ENCODE measurements around the gene RNF213. TPM values are rescaled to one million over a fixed set of nuclear protein-coding genes. Genes with fewer than 3 reads are reported as not detected.
"Not testable (repeated sequence)": the region's sequence is repeated elsewhere in the genome, so short reads cannot be mapped to it uniquely, and the experiment has no call there.

The RNF213 gene
- total RNA-seq, 6 experiments from 2014 or later = 59.1 to 87.7 (median 73.0) TPM

DNA sequence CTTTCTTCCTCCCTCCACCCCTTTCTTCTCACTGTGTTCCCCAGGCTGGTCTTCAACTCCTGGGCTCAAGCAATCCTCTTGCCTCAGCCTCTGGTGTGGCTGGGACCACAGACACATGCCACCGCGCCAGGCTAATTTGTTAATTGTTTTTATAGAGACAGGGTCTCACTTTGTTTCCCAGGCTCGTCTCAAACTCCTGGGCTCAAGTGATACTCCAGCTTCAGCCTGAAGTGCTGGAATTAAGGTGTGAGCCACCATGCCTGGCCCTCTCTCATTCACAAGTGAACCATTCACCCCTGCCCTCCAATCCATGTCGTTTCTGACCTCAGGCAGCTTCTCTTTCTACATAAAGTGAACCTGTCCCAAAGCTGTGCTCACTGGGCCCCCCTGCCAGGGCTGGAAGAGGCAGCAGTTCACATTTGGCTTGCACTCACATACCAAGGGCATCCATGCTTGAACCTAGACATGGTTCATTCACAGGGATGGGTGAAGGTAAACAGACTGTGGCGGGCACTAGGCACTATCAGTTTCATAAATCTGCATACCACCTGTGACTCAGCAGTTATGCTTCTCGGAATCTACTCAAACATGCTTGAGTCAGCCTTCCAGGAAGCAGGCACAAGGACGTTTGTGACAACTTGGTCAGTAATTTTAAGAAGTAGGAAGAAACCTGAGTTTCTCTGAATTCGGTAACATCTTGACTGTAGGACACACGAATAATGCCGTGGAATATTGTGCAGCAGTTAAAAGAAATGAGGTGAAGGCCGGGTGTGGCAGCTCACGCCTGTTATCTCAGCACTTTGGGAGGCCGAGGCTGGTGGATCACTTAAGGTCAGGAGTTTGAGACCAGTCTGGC is 6.0 kb upstream of the RNF213 start:
- intact Hi-C loops (cut with DNase I) = loop anchor here in 1 of 2 donors (10.0 kb wide), 1 partner anchor 170 kb away; no protein-coding TSS in a partner anchor
- peak overlapping the region in 1 of 3 donors; percentile 46 for H3K27ac ChIP-seq
- no peaks in the 10 kb centered on the region for H3K27me3 ChIP-seq
- H3K9me3 ChIP-seq = no peaks in the 10 kb centered on the region
- H3K36me3 ChIP-seq = no peaks in the 10 kb centered on the region
- 48% methylated on average over 13 of the region's 13 CpGs for WGBS (ENCODE audit: insufficient coverage, low coverage, low lambda C conversion rate, missing lambda C conversion rate)
- no peak overlapping the region for H3K4me3 ChIP-seq
- peak; percentile 53 to 76 (median 66) for ATAC-seq
- peaks cover 0 to 8% (median 0%) of the 10 kb centered on the region in 4 donors for H3K4me1 ChIP-seq
- no peak for DNase-seq
- TF ChIP-seq, protein P1, sequence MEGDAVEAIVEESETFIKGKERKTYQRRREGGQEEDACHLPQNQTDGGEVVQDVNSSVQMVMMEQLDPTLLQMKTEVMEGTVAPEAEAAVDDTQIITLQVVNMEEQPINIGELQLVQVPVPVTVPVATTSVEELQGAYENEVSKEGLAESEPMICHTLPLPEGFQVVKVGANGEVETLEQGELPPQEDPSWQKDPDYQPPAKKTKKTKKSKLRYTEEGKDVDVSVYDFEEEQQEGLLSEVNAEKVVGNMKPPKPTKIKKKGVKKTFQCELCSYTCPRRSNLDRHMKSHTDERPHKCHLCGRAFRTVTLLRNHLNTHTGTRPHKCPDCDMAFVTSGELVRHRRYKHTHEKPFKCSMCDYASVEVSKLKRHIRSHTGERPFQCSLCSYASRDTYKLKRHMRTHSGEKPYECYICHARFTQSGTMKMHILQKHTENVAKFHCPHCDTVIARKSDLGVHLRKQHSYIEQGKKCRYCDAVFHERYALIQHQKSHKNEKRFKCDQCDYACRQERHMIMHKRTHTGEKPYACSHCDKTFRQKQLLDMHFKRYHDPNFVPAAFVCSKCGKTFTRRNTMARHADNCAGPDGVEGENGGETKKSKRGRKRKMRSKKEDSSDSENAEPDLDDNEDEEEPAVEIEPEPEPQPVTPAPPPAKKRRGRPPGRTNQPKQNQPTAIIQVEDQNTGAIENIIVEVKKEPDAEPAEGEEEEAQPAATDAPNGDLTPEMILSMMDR (IDR thresholded peaks at IDR 0.05) = no peak
- TF ChIP-seq POLR2A (IDR thresholded peaks at IDR 0.05) = no peak

DNA sequence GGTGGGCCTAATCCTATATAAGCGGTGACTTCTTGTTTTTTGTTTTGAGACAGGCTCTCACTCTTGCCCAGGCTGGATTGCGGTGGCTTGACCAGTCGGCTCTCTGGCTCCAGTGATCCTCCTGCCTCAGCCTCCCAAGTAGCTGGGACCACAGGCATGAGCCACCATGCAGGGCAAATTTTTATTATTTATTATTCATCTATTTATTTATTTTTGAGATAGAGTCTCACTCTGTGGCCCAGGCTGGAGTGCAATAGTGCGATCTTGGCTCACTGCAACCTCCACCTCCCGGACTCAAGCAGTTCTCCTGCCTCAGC is 4.7 kb upstream of the RNF213 start:
- intact Hi-C loops (cut with DNase I) = loop anchor here in 1 of 2 donors (10.0 kb wide), 1 partner anchor 171 kb away; no protein-coding TSS in a partner anchor
- no peak overlapping the region for H3K4me3 ChIP-seq
- no peaks in the 10 kb centered on the region for H3K36me3 ChIP-seq
- peaks cover 0 to 8% (median 0%) of the 10 kb centered on the region in 4 donors for H3K4me1 ChIP-seq
- DNase-seq = no peak
- H3K9me3 ChIP-seq = no peaks in the 10 kb centered on the region
- H3K27ac ChIP-seq = no peak overlapping the region
- TF ChIP-seq POLR2A (IDR thresholded peaks at IDR 0.05) = no peak
- TF ChIP-seq, protein P1 (IDR thresholded peaks at IDR 0.05) = no peak
- no peak for ATAC-seq
- WGBS (ENCODE audit: insufficient coverage, low coverage, low lambda C conversion rate, missing lambda C conversion rate) = 94% methylated on average over 3 of the region's 5 CpGs
- H3K27me3 ChIP-seq = no peaks in the 10 kb centered on the region

DNA sequence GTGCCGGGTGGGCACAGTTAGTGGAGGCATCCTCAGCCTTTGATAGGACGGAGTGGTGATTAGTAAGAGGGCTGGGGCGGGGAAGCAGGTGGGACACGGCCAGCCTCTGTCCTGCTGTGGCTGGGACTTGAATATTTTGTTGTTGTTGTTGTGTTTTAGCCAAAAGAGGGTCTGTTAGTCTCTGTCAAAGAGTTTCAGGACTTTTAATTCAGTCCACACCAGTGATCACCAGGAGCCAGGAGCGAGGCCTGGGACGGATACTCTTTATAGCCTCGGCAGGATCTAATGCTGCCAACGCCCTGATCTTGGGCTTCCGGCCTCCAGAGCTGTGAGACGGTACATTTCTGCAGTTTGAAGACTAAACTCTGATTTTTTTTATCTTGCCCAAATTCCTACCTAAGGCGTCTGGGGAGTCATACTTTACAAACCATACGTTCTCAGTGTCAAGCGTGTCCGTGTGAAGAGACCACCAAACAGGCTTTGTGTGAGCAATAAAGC is 2.9 kb upstream of the RNF213 start:
- Histone ChIP-seq H3K36me3 (no peaks in the 10 kb centered on the region), H3K4me3 (no peak overlapping the region), H3K27me3 (no peaks in the 10 kb centered on the region), H3K9me3 (no peaks in the 10 kb centered on the region), H3K4me1 (peaks cover 0 to 19% (median 6%) of the 10 kb centered on the region in 4 donors), H3K27ac (no peak overlapping the region)
- no peak for TF ChIP-seq POLR2A (IDR thresholded peaks at IDR 0.05)
- TF ChIP-seq, protein P1 (IDR thresholded peaks at IDR 0.05) = no peak
- 90% methylated on average over 11 of the region's 14 CpGs for WGBS (ENCODE audit: insufficient coverage, low coverage, low lambda C conversion rate, missing lambda C conversion rate)
- DNase-seq = no peak
- no peak for ATAC-seq
- intact Hi-C loops (cut with DNase I) = loop anchor here in 1 of 2 donors (10.0 kb wide), 1 partner anchor 173 kb away; no protein-coding TSS in a partner anchor

DNA sequence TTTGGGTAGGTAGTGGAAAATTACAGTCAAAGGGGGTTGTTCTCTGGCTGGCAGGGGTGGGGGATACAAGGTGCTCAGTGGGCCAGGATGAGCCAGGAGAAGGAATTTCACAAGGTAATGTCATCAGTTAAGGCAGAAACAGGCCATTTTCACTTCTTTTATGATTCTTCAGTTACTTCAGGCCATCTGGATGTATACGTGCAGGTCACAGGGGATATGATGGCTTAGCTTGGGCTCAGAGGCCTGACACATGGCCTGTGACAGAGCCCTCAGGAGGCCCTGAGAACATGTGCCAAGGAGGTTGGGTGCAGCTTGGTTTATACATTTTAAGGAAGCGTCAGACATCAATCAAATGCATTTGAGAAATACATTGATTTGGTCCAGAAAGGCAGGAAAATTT is 2.4 kb upstream of the RNF213 start:
- H3K36me3 ChIP-seq, DNase-seq, H3K4me3 ChIP-seq, H3K9me3 ChIP-seq, ATAC-seq, H3K27ac ChIP-seq, H3K27me3 ChIP-seq: not testable (repeated sequence)
- intact Hi-C loops (cut with DNase I) = loop anchor here in 1 of 2 donors (10.0 kb wide), 1 partner anchor 173 kb away; no protein-coding TSS in a partner anchor
- peaks cover 0 to 25% (median 9%) of the 10 kb centered on the region in 4 donors for H3K4me1 ChIP-seq
- WGBS (ENCODE audit: insufficient coverage, low coverage, low lambda C conversion rate, missing lambda C conversion rate) = 83% methylated on average over 1 of the region's 2 CpGs
